ENCODE measurements around the gene GATAD2A. TPM values are rescaled to one million over a fixed set of nuclear protein-coding genes. Genes with fewer than 3 reads are reported as not detected.
A peak's percentile ranks its signal among the peaks of the same experiment; 100 is the strongest.

The GATAD2A gene
- total and polyA plus RNA-seq, 2 of the 8 experiments (the other 6 are each of a cell fraction or from before 2014, with no cell fraction given): 38.4 to 205 TPM

- POLR2A ChIA-PET (ENCODE audit: partially characterized antibody): interaction anchor here (0.7 to 3.5 kb wide), 5 partner anchors 10 to 65 kb away, joined by 3 to 12 read pairs (median 4); no protein-coding TSS in a partner anchor
- TF ChIP-seq GABPA (IDR thresholded peaks at IDR 0.05; ENCODE audit: borderline replicate concordance, insufficient read depth, low read length) (no peak), GTF2F1 (IDR thresholded peaks at IDR 0.05; ENCODE audit: borderline replicate concordance, low read depth, low read length) (no peak), FOSL1 (IDR thresholded peaks at IDR 0.05; ENCODE audit: insufficient read depth, low read depth, low read length) (no peak), CBX8 (IDR thresholded peaks at IDR 0.05; ENCODE audit: borderline replicate concordance, low read depth, low read length) (no peak), SP2 (IDR thresholded peaks at IDR 0.05; ENCODE audit: low read length) (no peak), ASH2L (IDR thresholded peaks at IDR 0.05; ENCODE audit: low read length) (no peak), YY1 (IDR thresholded peaks at IDR 0.05; ENCODE audit: low read depth, low read length) (no peak), SIX5 (IDR thresholded peaks at IDR 0.05; ENCODE audit: low read depth, low read length) (no peak), EZH2 (IDR thresholded peaks at IDR 0.05; ENCODE audit: low read depth, low read length, severe bottlenecking) (no peak), RAD21 (IDR thresholded peaks at IDR 0.05 in 1 of 2, conservative IDR thresholded peaks at IDR 0.05 in 1 of 2; ENCODE audit: low read depth in 2 of 2, low read length in 2 of 2) (no peak), KDM4A (IDR thresholded peaks at IDR 0.05; ENCODE audit: low read depth, low read length, severe bottlenecking) (no peak), NRF1 (IDR thresholded peaks at IDR 0.05; ENCODE audit: low read depth, low read length) (no peak), RXRA (IDR thresholded peaks at IDR 0.05; ENCODE audit: insufficient read depth, low read depth, low read length) (no peak), ZNF274 (IDR thresholded peaks at IDR 0.05; ENCODE audit: borderline replicate concordance, extremely low read depth, low read length) (no peak)
Measured at GRCh38 chr19:19427302-19427701, 21.8 kb downstream of the GATAD2A start.

More at GRCh38 chr19:19427302-19427701, 21.8 kb downstream of the GATAD2A start:
- H2BK120ac ChIP-seq (replicated peaks; ENCODE audit: low read depth, low read length): no peak overlapping the region
- H3K56ac ChIP-seq (replicated peaks; ENCODE audit: insufficient read length, low read depth, low read length): no peak overlapping the region
- H2BK15ac ChIP-seq (ENCODE audit: low read length): no peak overlapping the region
- no peak overlapping the region for H3K18ac ChIP-seq (ENCODE audit: extremely low read depth, low read length)
- peaks cover 35% of the 10 kb centered on the region for H3K79me1 ChIP-seq (ENCODE audit: low read depth, low read length)
- no peaks in the 10 kb centered on the region for H3K36me3 ChIP-seq (ENCODE audit: control insufficient read depth in 2 of 4, insufficient read depth in 4 of 4, low read length in 3 of 4)
- H2BK20ac ChIP-seq (ENCODE audit: low read length): no peak overlapping the region
- H4K5ac ChIP-seq (ENCODE audit: insufficient read length, low read depth, low read length): no peak overlapping the region
- H2AFZ ChIP-seq (ENCODE audit: low read length): no peak overlapping the region
- peaks cover 50 to 53% of the 10 kb centered on the region in 2 experiments for H4K20me1 ChIP-seq (replicated peaks in 1 of 2; ENCODE audit: control insufficient read depth in 1 of 2, insufficient read depth in 2 of 2, low read length in 2 of 2)
- no peak overlapping the region for H3K27ac ChIP-seq (ENCODE audit: low read depth, low read length)
- H2AK5ac ChIP-seq (ENCODE audit: low read depth, low read length): no peak overlapping the region
- peaks cover 39 to 99% of the 10 kb centered on the region in 2 experiments for H3K79me2 ChIP-seq (ENCODE audit: control insufficient read depth in 1 of 2, insufficient read depth in 2 of 2, low read length in 2 of 2)
- WGBS, 2 experiments (ENCODE audit: extremely low coverage in 1 of 2, insufficient coverage in 1 of 2, insufficient read length in 1 of 2, insufficient replicate concordance in 2 of 2, low coverage in 1 of 2, low lambda C conversion rate in 2 of 2, missing lambda C conversion rate in 1 of 2): 87% methylated on average over 3 of the region's 3 CpGs; no CpG with 5 or more reads in 1 of the 2 experiments
- peaks cover 0 to 7% (median 2%) of the 10 kb centered on the region in 4 experiments; a peak in 3 of 7 replicates for H3K4me1 ChIP-seq (replicated peaks in 1 of 4; ENCODE audit: control insufficient read depth in 3 of 4, insufficient read depth in 4 of 4, low read length in 3 of 4)
- no peak overlapping the region for H3K23ac ChIP-seq (ENCODE audit: insufficient read length)
- no peaks in the 10 kb centered on the region for H3K9me3 ChIP-seq (ENCODE audit: insufficient read depth in 2 of 2, low read depth in 1 of 2, low read length in 1 of 2)
- no peak overlapping the region for H3K4ac ChIP-seq (replicated peaks; ENCODE audit: insufficient read length, low read depth, low read length)
- peak overlapping the region in 1 of 2 experiments; percentile 11; a peak in 1 of 4 replicates for H3K4me2 ChIP-seq (ENCODE audit: insufficient read depth in 1 of 2, low read depth in 2 of 2, low read length in 2 of 2)
- H3K14ac ChIP-seq (ENCODE audit: insufficient read length): no peak overlapping the region
- H2BK12ac ChIP-seq (ENCODE audit: low read depth, low read length): no peak overlapping the region
- no peak overlapping the region for H4K8ac ChIP-seq (ENCODE audit: extremely low read depth, insufficient read depth, low read length)
- H3K9ac ChIP-seq (replicated peaks in 1 of 4; ENCODE audit: extremely low read depth in 1 of 4, low read depth in 3 of 4, low read length in 3 of 4): no peak overlapping the region
- FAIRE-seq (no peak), DNase-seq (ENCODE audit: low read depth in 1 of 2, low spot score in 2 of 2) (no peak)
- H4K91ac ChIP-seq (replicated peaks; ENCODE audit: insufficient read length, low read length): no peak overlapping the region
- H3K4me3 ChIP-seq (ENCODE audit: extremely low read depth in 1 of 4, insufficient read depth in 2 of 4, low read depth in 3 of 4, low read length in 4 of 4): no peak overlapping the region
- no peak overlapping the region for H2BK5ac ChIP-seq (ENCODE audit: low read depth, low read length)
- H3K27me3 ChIP-seq (replicated peaks in 1 of 4; ENCODE audit: control insufficient read depth in 3 of 4, extremely low read depth in 1 of 4, insufficient read depth in 3 of 4, low read length in 3 of 4): no peaks in the 10 kb centered on the region; a peak in 1 of 7 replicates
- CTCF ChIA-PET (ENCODE audit: partially characterized antibody): interaction anchor here (0.7 to 1.2 kb wide), 2 partner anchors 11 to 48 kb away, joined by 3 to 5 read pairs; no protein-coding TSS in a partner anchor
- no peaks in the 10 kb centered on the region for H3K23me2 ChIP-seq (ENCODE audit: low read depth, low read length)

All from H1 (cell line).